Measurements from ENCODE around the gene SLC22A15. TPM values are rescaled to one million over a fixed set of nuclear protein-coding genes. Genes with fewer than 3 reads are reported as not detected.

Gene SLC22A15
- total RNA-seq, 2 experiments from 2014 or later: 1.4 to 1.6 TPM

DNA sequence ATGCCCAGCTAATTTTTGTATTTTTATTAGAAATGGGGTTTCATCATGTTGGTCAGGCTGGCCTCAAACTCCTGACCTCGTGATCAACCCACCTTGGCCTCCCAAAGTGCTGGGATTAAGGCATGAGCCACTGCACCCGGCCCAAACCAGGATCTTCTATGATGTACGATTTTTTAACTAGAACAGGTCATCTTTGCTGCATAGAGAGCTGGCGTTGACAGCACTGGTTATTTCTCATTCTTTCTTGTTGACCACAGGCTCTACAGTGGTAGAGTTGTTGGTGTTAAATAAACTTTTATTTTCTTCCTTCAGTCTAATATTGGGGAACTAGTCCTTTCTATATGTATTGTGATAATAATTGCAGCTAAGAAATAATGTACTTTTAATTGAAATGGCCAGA, 131.1 kb downstream of the SLC22A15 start:
- Mint-ChIP-seq H3K4me1 (no peaks in the 10 kb centered on the region), H3K4me3 (no peak overlapping the region), H3K27ac (no peak overlapping the region), H3K27me3 (peaks cover 5% of the 10 kb centered on the region), H3K36me3 (no peaks in the 10 kb centered on the region), H3K9me3 (no peaks in the 10 kb centered on the region)
- POLR2A ChIA-PET: no interaction called here
- DNase-seq (no peak), ATAC-seq (ENCODE audit: low read depth) (no peak)

- ATAC-seq (ENCODE audit: low read depth): no peak
Observed at GRCh38 chr1:116110567-116111523, 134.5 kb downstream of the SLC22A15 start, which contains the start of gene MAB21L3. Gene MAB21L3 (plus strand): TSS chr1:116111399. CDS start chr1:116112616, 1,217 bp downstream.

GRCh38 chr1:116111524-116112021, 135.3 kb downstream of the SLC22A15 start:
- DNase-seq (no peak), ATAC-seq (ENCODE audit: low read depth) (no peak)
- H3K4me1 Mint-ChIP-seq: no peaks in the 10 kb centered on the region
- H3K9me3 Mint-ChIP-seq: no peaks in the 10 kb centered on the region
- POLR2A ChIA-PET: no interaction called here
- no peak overlapping the region for H3K27ac Mint-ChIP-seq
- peaks cover 5% of the 10 kb centered on the region for H3K27me3 Mint-ChIP-seq
- H3K4me3 Mint-ChIP-seq: no peak overlapping the region
- H3K36me3 Mint-ChIP-seq: no peaks in the 10 kb centered on the region

More at GRCh38 chr1:116110567-116111523, 134.5 kb downstream of the SLC22A15 start, which contains the start of gene MAB21L3:
- no peak for DNase-seq
- no peaks in the 10 kb centered on the region for H3K9me3 Mint-ChIP-seq
- peaks cover 5% of the 10 kb centered on the region for H3K27me3 Mint-ChIP-seq
- POLR2A ChIA-PET: no interaction called here
- no peaks in the 10 kb centered on the region for H3K4me1 Mint-ChIP-seq
- H3K36me3 Mint-ChIP-seq: no peaks in the 10 kb centered on the region
- no peak within 1 kb of the TSS for H3K27ac Mint-ChIP-seq
- H3K4me3 Mint-ChIP-seq: no peak within 1 kb of the TSS

GRCh38 chr1:116112388-116113140, 136.3 kb downstream of the SLC22A15 start:
- Mint-ChIP-seq H3K4me3 (no peak overlapping the region), H3K4me1 (no peaks in the 10 kb centered on the region), H3K36me3 (no peaks in the 10 kb centered on the region), H3K9me3 (no peaks in the 10 kb centered on the region), H3K27ac (no peak overlapping the region), H3K27me3 (peaks cover 5% of the 10 kb centered on the region)
- ATAC-seq (ENCODE audit: low read depth): no peak
- POLR2A ChIA-PET: no interaction called here
- DNase-seq: no peak

GRCh38 chr1:116113615-116114014, 137.3 kb downstream of the SLC22A15 start:
- POLR2A ChIA-PET: no interaction called here
- Mint-ChIP-seq H3K27ac (no peak overlapping the region), H3K4me3 (no peak overlapping the region), H3K4me1 (no peaks in the 10 kb centered on the region), H3K36me3 (no peaks in the 10 kb centered on the region), H3K27me3 (peaks cover 5% of the 10 kb centered on the region), H3K9me3 (no peaks in the 10 kb centered on the region)
- ATAC-seq (ENCODE audit: low read depth) (no peak), DNase-seq (no peak)

DNA sequence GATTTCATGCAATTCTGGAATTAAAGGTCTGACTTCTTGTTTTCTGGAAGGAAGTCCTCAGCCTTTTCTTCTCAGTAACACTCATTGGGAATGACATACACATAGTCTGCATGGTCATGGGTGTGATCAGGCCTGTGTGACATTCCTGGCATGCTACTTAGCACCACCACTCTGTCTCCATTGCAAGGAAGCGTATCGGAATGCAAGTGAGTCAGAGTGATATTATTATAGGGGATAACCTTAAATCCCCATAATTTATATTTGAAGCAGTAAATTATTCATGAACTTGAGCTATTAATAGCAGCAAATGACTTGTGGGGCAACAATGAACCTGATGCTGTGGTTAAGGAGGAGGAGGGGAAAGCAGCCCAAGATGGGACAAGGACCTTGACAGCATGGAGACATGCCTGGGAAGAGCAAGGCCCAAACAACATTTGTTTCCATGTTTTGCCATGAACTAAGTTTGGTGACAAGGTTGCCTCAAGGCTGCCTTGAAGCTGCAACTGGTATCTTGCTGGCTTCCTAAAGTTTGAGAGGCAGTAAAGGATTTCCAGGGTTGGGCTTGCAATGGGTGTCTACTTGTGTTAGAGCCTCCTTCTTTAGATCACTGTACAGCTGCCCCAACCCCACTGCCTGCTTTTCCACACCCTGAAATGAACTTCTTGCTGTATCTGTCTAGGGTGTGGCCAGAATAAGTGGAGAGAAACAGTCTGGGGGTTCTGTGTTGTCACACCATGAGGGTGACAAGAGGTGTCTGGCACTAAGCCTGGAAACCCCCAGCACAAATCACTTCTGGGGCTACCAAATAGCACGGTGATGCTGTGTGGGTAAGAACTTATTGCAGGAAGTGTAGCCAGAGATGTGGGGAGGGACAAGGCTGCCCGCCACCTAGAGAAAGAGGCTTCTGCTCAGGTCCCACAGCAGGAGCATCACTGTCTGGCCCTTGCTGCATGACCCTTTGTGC, 139.4 kb downstream of the SLC22A15 start:
- ATAC-seq (ENCODE audit: low read depth) (no peak), DNase-seq (no peak)
- H3K27ac Mint-ChIP-seq: no peak overlapping the region
- H3K27me3 Mint-ChIP-seq: peaks cover 5% of the 10 kb centered on the region
- no peak overlapping the region for H3K4me3 Mint-ChIP-seq
- no peaks in the 10 kb centered on the region for H3K9me3 Mint-ChIP-seq
- H3K4me1 Mint-ChIP-seq: no peaks in the 10 kb centered on the region
- no peaks in the 10 kb centered on the region for H3K36me3 Mint-ChIP-seq
- POLR2A ChIA-PET: no interaction called here

DNA sequence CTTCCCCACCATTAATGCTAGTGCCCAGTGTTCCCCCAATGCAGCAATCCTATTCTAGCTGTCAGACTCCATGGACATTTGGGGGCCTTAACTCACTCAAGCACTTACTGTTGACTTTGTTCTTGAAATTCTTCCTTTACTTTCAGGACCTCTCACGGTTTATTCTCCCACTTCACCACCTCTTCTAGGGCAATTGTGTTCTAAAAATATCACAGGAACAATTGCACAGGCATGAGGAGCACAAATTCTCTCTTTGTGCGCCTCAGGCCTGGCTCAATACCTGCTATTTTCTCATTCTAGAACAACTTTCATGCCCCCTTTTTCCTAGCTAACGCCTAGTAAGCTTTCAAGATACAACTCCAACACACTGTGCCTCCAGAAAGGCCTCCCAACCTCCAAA, 142.2 kb downstream of the SLC22A15 start:
- H3K4me3 Mint-ChIP-seq: no peak overlapping the region

More for the DNA sequence above, 142.2 kb downstream of the SLC22A15 start:
- Mint-ChIP-seq H3K27ac (no peak overlapping the region), H3K36me3 (no peaks in the 10 kb centered on the region), H3K4me1 (no peaks in the 10 kb centered on the region), H3K9me3 (no peaks in the 10 kb centered on the region), H3K27me3 (peaks cover 6% of the 10 kb centered on the region)
- ATAC-seq (ENCODE audit: low read depth) (no peak), DNase-seq (no peak)
- POLR2A ChIA-PET: no interaction called here

Other genes starting within 250 kb of the SLC22A15 start
- not detected for gene CASQ2, start 207.8 kb upstream of the SLC22A15 start, total RNA-seq
- not detected for gene NHLH2, start 135.4 kb upstream of the SLC22A15 start, total RNA-seq
- gene MAB21L3, start 134.9 kb downstream of the SLC22A15 start, total RNA-seq: not detected

All from activated naive CD8-positive, alpha-beta T cell treated with anti-CD3 and anti-CD28 coated beads, Interleukin-2, amount 10 ng/mL, durations not matched to agents 7 days and 5 days (primary cell).